HepG2 (cell line): ENCODE data around the gene AKR7A3. TPM values are rescaled to one million over a fixed set of nuclear protein-coding genes. Genes with fewer than 3 reads are reported as not detected.
A peak's percentile ranks its signal among the peaks of the same experiment; 100 is the strongest.

ENCODE experiments used
- ADNP ChIP-seq: sonication (generic); formaldehyde crosslinking; IDR thresholded peaks from 2 replicates; pipeline ENCODE4 v1.4.0; 2020; ENCODE audit warnings: missing genetic modification reagents
- AGO2 ChIP-seq: fragments of 200-400 bp; formaldehyde crosslinking; optimal IDR thresholded peaks from 2 replicates; pipeline ENCODE3; 2017; ENCODE audit warnings: mild to moderate bottlenecking, low read depth, low read length, moderate library complexity
- BRD4 ChIP-seq: sonication (generic); formaldehyde crosslinking; IDR thresholded peaks from 2 replicates; pipeline ENCODE4 v1.4.0; 2020; ENCODE audit warnings: missing genetic modification reagents
- EHMT2 ChIP-seq: fragments of 200-600 bp; sonication (generic); IDR thresholded peaks from 2 replicates; pipeline ENCODE4 v1.7.0; 2017; ENCODE audit warnings: antibody characterized with exemption, low read depth, low read length, borderline replicate concordance
- EZH2 ChIP-seq: conservative IDR thresholded peaks from 2 replicates; pipeline ENCODE4 v1.6.1; 2012; ENCODE audit warnings: mild to moderate bottlenecking, low read depth, low read length, moderate library complexity
- ISX ChIP-seq: sonication (generic); formaldehyde crosslinking; conservative IDR thresholded peaks from 2 replicates; pipeline ENCODE4 v1.5.0; 2020; ENCODE audit warnings: missing genetic modification reagents
- KLF6 ChIP-seq: IDR thresholded peaks from 2 replicates; pipeline ENCODE4 v1.8.0; 2016; ENCODE audit warnings: missing biosample characterization, missing genetic modification reagents
- MTA1 ChIP-seq: sonication (generic); formaldehyde crosslinking; IDR thresholded peaks from 2 replicates; pipeline ENCODE4 v1.4.0; 2020; ENCODE audit warnings: missing genetic modification reagents, mild to moderate bottlenecking, borderline replicate concordance
- NCOA2 ChIP-seq: sonication (generic); formaldehyde crosslinking; IDR thresholded peaks from 2 replicates; pipeline ENCODE4 v1.8.0; 2022; ENCODE audit warnings: inconsistent platforms
- NFYC ChIP-seq: IDR thresholded peaks from 2 replicates; pipeline ENCODE4 v1.6.1; 2016; ENCODE audit warnings: missing genetic modification reagents, missing compliant biosample characterization
- NRL ChIP-seq: sonication (generic); formaldehyde crosslinking; IDR thresholded peaks from 2 replicates; pipeline ENCODE4 v1.5.0; 2020; ENCODE audit warnings: missing genetic modification reagents, mild to moderate bottlenecking, moderate library complexity, borderline replicate concordance
- SNRNP70 ChIP-seq: fragments of 200-400 bp; formaldehyde crosslinking; IDR thresholded peaks from 2 replicates; pipeline ENCODE4 v1.6.1; 2017; ENCODE audit warnings: mild to moderate bottlenecking, low read depth, low read length, moderate library complexity
- ZEB1 ChIP-seq: IDR thresholded peaks from 2 replicates; pipeline ENCODE4 v1.6.1; 2012; ENCODE audit warnings: mild to moderate bottlenecking, low read depth, inconsistent platforms; ENCODE audit not compliant: insufficient replicate concordance
- ZFP41 ChIP-seq: sonication (generic); formaldehyde crosslinking; IDR thresholded peaks from 2 replicates; pipeline ENCODE4 v1.4.0; 2020; ENCODE audit warnings: mild to moderate bottlenecking, missing genetic modification reagents, borderline replicate concordance
- ZMYM2 ChIP-seq: sonication (generic); formaldehyde crosslinking; IDR thresholded peaks from 2 replicates; pipeline ENCODE4 v1.8.0; 2022; ENCODE audit warnings: mild to moderate bottlenecking, missing genetic modification reagents
- polyA plus RNA-seq, 8 experiments: library from polyadenylated mRNA; depleted of rRNA in 3 of 8; stranded (reverse) in 7 of 8; unstranded in 1 of 8; fragments of >200 nt; fragmentation: Illumina TruSeq in 4 of 8; extraction: Trizol in 4 of 8; gene quantifications; 2 replicates each; pipeline versions ENCODE4 v1.2.1 to v1.2.3, GENCODE V29; 2011 to 2016; ENCODE audit warnings: low read depth in 4 of 8, missing spikeins in 1 of 8, mixed read lengths in 1 of 8; ENCODE audit not compliant: insufficient read depth in 1 of 8
- total RNA-seq, 5 experiments: library from RNA; depleted of rRNA; stranded (reverse); fragments of >200 nt; fragmentation: Illumina TruSeq; extraction: Trizol; gene quantifications; 2 replicates each; pipeline ENCODE4 v1.2.3, GENCODE V29; 2016; ENCODE audit warnings: low read depth in 1 of 5
- TF ChIP-seq, protein P1 (sequence below): sonication (generic); formaldehyde crosslinking; IDR thresholded peaks from 2 replicates; pipeline ENCODE4 v1.5.1; 2020; ENCODE audit warnings: mild to moderate bottlenecking, moderate library complexity, missing genetic modification reagents
- TF ChIP-seq, protein P2 (sequence below): sonication (generic); formaldehyde crosslinking; IDR thresholded peaks from 2 replicates; pipeline ENCODE4 v1.5.1; 2020; ENCODE audit warnings: missing genetic modification reagents, mild to moderate bottlenecking, borderline replicate concordance
- TF ChIP-seq, protein P3 (sequence below): sonication (generic); formaldehyde crosslinking; IDR thresholded peaks from 2 replicates; pipeline ENCODE4 v1.8.0; 2022; ENCODE audit warnings: mild to moderate bottlenecking, missing genetic modification reagents

AKR7A3 gene
- total and polyA plus RNA-seq, 2 of the 13 experiments (the other 11 are each of a cell fraction or from before 2014, with no cell fraction given): 0.58 to 1.00 TPM

DNA sequence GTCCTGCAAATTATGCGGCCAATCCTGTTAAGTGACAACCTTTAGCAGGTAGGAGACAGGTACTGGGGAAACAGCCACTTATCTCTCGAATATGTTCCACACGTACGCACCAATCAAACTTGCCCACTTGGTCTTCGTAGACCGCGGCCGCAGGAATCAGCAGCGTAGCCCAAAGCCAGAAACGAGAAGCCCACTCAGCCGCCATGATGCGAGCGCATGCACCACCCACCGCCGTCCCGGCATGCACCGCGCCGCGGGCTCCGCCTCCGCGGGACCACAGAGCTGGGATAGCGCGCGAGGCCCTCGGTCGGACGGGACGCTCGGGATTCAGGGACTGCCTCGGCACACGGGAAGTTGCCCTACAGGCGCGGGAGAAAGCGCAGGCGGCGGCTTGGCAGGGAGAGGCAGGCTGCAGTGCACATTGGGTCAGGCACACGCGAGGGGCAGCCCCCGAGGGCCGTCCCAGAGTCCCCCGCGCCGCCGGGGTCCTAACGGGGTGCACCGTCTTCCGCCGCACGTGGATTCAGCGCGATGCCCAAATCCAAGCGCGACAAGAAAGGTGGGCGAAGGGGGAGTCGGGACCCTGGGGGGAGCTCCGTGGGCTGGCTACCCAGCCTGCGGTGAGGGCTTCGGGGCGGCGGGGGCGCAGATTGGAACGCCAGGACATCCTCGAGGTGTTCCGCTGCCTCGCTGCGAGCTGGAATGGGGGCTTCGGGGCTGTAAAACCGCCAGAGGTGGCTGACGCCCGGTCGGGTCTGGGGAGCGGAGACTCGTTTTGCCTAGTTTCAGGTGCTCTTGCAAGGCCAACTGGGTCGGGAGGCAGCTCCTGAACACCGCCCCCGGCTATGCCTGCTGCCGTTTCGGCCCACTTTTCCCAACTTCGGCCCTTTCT is 37.0 kb downstream of the AKR7A3 start, which contains the start of the genes EMC1 and MRTO4 (continued):
- TF ChIP-seq NRL (CRISPR knock-in tag) (peak; percentile 91), BRD4 (CRISPR knock-in tag) (0 out of 2 replicates have a peak, but pooled peaks have one; percentile 65), MTA1 (CRISPR knock-in tag) (no peak), NFYC (CRISPR knock-in tag) (no peak; the same call in 1 of the 2 replicates), KLF6 (CRISPR knock-in tag) (0 out of 2 replicates have a peak, but pooled peaks have one; percentile 35), ZEB1 (no peak), ZMYM2 (0 out of 2 replicates have a peak, but pooled peaks have one; percentile 17), ADNP (CRISPR knock-in tag) (no peak), ISX (CRISPR knock-in tag) (peak; percentile 59; the same call in 1 of the 2 replicates), ZFP41 (CRISPR knock-in tag) (no peak; the same call in 1 of the 2 replicates), EZH2 (no peak), EHMT2 (no peak), SNRNP70 (no peak), AGO2 (peak; percentile 63), NCOA2 (CRISPR knock-in tag) (peak; percentile 42; the same call in 1 of the 2 replicates)
- TF ChIP-seq, protein P1, sequence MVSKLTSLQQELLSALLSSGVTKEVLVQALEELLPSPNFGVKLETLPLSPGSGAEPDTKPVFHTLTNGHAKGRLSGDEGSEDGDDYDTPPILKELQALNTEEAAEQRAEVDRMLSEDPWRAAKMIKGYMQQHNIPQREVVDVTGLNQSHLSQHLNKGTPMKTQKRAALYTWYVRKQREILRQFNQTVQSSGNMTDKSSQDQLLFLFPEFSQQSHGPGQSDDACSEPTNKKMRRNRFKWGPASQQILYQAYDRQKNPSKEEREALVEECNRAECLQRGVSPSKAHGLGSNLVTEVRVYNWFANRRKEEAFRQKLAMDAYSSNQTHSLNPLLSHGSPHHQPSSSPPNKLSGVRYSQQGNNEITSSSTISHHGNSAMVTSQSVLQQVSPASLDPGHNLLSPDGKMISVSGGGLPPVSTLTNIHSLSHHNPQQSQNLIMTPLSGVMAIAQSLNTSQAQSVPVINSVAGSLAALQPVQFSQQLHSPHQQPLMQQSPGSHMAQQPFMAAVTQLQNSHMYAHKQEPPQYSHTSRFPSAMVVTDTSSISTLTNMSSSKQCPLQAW: peak; percentile 79; the same call in 1 of the 2 replicates
- TF ChIP-seq, protein P2, sequence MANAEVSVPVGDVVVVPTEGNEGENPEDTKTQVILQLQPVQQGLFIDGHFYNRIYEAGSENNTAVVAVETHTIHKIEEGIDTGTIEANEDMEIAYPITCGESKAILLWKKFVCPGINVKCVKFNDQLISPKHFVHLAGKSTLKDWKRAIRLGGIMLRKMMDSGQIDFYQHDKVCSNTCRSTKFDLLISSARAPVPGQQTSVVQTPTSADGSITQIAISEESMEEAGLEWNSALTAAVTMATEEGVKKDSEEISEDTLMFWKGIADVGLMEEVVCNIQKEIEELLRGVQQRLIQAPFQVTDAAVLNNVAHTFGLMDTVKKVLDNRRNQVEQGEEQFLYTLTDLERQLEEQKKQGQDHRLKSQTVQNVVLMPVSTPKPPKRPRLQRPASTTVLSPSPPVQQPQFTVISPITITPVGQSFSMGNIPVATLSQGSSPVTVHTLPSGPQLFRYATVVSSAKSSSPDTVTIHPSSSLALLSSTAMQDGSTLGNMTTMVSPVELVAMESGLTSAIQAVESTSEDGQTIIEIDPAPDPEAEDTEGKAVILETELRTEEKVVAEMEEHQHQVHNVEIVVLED (CRISPR knock-in tag): peak; percentile 88
- TF ChIP-seq, protein P3, sequence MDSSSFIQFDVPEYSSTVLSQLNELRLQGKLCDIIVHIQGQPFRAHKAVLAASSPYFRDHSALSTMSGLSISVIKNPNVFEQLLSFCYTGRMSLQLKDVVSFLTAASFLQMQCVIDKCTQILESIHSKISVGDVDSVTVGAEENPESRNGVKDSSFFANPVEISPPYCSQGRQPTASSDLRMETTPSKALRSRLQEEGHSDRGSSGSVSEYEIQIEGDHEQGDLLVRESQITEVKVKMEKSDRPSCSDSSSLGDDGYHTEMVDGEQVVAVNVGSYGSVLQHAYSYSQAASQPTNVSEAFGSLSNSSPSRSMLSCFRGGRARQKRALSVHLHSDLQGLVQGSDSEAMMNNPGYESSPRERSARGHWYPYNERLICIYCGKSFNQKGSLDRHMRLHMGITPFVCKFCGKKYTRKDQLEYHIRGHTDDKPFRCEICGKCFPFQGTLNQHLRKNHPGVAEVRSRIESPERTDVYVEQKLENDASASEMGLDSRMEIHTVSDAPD (CRISPR knock-in tag): no peak
- TF ChIP-seq, all 625 proteins: peak for 331
